Liver (tissue), 3 donors: ENCODE data around the gene TBX1.

Experiments used
- JUND ChIP-seq, 2 donors: IDR thresholded peaks; 2 replicates each; pipeline ENCODE4 v1.6.1; 2016; ENCODE audit warnings: antibody characterized with exemption in 2 of 2
- TF ChIP-seq, protein P1 (sequence below): IDR thresholded peaks from 2 replicates; pipeline ENCODE4 v1.6.1; 2016; ENCODE audit warnings: antibody characterized with exemption
- TF ChIP-seq, protein P2 (sequence below): fragments of 150-350 bp; IDR thresholded peaks from 2 replicates; pipeline ENCODE4 v1.5.1; 2017; ENCODE audit warnings: improper control_type of control experiment, low read depth, low read length; ENCODE audit not compliant: missing input control
- donor health status: healthy.
- donor health status: healthy.

DNA sequence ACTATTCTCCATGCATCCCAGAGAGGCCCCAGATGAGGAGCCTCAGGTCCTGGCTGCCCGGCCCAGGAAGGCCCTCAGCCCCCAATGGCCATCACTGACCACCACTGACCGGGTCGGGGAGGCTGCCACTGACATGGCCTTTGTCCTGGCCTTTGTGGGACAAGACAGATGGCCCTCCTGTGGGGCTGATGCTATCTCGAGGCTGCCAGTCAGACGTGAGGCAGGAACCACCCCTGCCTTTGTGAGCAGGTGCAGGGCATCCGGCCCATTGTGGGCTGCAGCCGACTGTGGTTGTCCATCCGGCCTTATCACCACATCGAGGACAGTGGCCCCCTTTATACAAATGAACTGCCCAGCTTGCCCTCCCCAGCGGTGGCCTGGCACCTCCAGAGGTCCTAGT lies 31.7 kb upstream of the TBX1 start:
- no peak for TF ChIP-seq JUND (IDR thresholded peaks at IDR 0.05)
- TF ChIP-seq, protein P1, sequence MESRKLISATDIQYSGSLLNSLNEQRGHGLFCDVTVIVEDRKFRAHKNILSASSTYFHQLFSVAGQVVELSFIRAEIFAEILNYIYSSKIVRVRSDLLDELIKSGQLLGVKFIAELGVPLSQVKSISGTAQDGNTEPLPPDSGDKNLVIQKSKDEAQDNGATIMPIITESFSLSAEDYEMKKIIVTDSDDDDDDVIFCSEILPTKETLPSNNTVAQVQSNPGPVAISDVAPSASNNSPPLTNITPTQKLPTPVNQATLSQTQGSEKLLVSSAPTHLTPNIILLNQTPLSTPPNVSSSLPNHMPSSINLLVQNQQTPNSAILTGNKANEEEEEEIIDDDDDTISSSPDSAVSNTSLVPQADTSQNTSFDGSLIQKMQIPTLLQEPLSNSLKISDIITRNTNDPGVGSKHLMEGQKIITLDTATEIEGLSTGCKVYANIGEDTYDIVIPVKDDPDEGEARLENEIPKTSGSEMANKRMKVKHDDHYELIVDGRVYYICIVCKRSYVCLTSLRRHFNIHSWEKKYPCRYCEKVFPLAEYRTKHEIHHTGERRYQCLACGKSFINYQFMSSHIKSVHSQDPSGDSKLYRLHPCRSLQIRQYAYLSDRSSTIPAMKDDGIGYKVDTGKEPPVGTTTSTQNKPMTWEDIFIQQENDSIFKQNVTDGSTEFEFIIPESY: no peak
- TF ChIP-seq, protein P2, sequence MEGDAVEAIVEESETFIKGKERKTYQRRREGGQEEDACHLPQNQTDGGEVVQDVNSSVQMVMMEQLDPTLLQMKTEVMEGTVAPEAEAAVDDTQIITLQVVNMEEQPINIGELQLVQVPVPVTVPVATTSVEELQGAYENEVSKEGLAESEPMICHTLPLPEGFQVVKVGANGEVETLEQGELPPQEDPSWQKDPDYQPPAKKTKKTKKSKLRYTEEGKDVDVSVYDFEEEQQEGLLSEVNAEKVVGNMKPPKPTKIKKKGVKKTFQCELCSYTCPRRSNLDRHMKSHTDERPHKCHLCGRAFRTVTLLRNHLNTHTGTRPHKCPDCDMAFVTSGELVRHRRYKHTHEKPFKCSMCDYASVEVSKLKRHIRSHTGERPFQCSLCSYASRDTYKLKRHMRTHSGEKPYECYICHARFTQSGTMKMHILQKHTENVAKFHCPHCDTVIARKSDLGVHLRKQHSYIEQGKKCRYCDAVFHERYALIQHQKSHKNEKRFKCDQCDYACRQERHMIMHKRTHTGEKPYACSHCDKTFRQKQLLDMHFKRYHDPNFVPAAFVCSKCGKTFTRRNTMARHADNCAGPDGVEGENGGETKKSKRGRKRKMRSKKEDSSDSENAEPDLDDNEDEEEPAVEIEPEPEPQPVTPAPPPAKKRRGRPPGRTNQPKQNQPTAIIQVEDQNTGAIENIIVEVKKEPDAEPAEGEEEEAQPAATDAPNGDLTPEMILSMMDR: no peak
